CD4-positive, alpha-beta T cell treated with Interleukin-4 for 4 hours (primary cell): ENCODE data around the gene RIPK4.
"Not testable (repeated sequence)": the region's sequence is repeated elsewhere in the genome, so short reads cannot be mapped to it uniquely, and the experiment has no call there.

Experiments used
- DNase-seq: peaks from one replicate; pipeline ENCODE4 v3.0.0-alpha.2; 2020

RIPK4 gene

DNA sequence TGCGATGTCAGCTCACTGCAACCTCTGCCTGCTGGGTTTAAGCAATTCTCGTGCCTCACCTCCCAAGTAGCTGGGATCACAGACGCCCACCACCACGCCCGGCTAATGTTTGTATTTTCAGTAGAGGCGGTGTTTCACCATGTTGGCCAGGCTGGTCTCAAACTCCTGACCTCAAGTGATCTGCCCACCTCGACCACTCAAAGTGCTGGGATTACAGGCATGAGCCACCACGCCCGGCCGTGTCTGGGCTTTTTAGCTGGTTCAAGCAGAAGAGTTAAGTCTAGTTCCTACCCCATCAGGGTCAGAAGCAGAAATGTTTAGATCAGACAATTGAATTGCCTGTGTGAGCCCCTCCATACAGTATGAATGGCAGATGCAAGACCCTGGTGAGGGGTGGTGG lies 27.7 kb upstream of the RIPK4 start:
- DNase-seq = no peak

- no peak for DNase-seq
These were observed 25.9 kb upstream of the RIPK4 start for GRCh38 chr21:41792711-41793110.

GRCh38 chr21:41786509-41786987 lies 19.7 kb upstream of the RIPK4 start:
- DNase-seq = no peak

DNA sequence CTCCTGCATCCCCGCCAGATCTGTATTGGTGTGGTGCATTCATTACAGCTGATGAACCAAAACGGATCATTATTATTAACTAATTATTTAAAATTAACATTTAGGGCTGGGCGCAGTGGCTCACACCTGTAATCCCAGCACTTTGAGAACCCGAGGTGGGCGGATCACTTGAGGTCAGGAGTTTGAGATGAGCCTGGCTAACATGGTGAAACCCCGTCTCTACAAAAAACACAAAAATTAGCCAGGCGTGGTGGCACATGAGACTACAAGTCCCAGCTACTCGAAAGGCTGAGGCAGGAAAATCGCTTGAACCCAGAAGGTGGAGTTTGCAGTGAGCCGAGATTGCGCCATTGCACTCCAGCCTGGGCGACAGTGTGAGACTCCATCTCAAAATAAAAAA lies 18.4 kb upstream of the RIPK4 start:
- not testable (repeated sequence) for DNase-seq

DNA sequence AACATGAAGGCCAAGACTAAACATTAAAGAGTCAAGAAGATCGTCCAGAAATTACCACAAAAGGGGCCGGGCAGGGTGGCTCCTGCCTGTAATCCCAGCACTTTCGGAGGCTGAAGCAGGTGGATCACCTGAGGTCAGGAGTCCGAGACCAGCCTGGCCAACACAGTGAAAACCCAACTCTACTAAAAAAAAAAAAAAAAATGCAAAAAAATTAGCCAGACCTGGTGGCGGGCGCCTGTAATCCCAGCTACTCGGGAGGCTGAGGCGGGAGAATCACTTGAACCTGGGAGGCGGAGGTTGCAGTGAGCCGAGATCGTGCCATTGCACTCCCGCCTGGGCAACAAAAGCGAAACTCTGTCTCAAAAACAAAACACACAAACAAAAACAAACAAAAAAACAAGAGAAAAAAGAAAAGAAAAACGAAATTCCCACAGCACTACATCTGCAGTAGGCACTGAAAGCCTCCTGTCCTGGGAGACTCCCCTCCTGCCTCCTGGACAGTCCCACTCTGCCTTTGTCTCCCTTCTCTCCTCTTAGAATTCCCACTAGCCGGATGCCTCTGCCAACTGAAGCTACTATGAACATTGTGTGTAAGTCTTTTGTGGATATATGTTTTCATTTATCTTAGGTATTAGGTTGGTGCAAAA lies 17.7 kb upstream of the RIPK4 start:
- DNase-seq = no peak

DNA sequence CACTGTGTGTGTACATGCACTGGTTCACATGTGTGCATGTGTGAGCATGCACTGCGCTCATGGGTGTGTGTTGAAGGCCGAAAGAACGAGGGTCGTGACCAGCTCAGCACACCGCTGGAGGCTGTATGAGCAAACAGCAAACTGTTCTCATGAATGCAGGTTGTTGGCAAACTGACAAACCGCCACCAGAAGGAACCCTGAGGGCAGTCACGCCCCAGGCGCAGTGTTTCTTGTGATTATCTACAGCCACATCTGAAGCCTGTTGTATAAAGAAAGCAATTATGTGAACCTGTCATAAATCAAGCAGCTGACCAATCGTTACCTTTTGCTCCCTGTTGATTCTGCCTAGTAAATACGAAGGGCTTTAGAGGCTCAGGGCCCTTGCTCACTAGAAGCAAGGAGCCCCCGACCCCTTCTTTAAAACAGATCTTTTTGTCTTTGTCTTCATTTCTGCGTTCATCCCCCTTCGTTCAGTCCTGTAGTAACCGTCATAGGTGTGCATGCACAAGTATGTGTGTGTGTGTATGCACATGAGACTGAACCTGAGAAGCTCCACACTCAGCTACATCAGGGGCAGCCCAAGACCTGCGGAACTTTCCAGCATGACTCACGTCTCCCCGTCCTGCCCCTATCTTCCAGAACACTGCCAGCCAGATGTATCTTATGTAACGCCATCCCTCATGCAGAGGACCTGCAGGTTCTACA lies 16.8 kb upstream of the RIPK4 start:
- no peak for DNase-seq

DNA sequence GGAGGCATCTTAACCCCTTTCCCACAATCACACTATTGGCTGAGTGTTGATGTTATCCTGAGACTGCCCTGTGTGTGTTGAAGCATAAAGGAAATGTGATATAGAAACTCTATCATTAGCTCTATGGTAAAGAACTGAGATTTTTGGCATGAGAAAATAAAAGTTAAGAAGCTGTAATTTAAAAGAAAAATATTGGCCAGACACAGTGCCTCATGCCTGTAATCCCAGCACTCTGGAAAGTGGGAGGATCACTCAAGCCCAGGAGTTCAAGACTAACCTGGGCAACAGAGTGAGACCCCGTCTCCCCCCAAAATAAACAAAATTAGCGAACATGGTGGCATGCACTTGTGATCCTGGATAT lies 14.2 kb upstream of the RIPK4 start:
- DNase-seq = no peak

DNA sequence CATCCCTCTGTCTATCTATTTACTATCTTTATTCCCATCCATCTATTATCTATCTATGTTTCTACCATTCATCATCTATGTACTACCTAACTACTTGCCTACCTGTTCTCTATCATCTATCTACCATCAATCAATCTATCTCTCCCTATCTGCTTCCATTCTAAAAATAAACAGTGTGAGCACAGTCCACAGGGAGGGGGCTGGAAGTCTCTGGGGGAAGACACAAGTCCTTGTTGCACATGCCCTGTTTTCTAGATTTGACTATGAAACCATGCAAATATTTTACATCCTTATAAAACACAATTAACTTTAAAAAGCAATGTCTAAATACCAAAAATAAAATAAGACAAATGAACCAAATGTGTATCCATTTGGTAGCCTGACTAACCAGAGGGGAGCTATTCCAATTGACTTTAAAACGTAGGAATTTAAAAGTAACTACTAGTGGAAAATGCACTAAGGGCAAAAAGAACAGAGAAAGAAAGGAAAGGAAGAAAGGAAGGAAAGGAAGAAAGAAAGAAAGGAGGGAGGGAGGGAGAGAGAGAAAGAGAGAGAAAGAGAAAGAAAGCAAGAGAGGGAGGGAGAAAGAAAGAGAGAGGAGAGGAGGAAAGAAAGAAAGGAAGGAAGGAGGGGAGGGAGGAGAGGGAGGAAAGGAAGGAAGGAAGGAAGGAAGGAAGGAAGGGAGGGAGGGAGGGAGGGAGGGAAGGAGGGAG lies 13.6 kb upstream of the RIPK4 start:
- DNase-seq = no peak

- DNase-seq = no peak
These were observed 12.8 kb upstream of the RIPK4 start for GRCh38 chr21:41779659-41780058.

- DNase-seq = no peak
These were observed 12.2 kb upstream of the RIPK4 start for GRCh38 chr21:41778930-41779600.

GRCh38 chr21:41777951-41778815 lies 11.3 kb upstream of the RIPK4 start:
- DNase-seq = no peak

DNA sequence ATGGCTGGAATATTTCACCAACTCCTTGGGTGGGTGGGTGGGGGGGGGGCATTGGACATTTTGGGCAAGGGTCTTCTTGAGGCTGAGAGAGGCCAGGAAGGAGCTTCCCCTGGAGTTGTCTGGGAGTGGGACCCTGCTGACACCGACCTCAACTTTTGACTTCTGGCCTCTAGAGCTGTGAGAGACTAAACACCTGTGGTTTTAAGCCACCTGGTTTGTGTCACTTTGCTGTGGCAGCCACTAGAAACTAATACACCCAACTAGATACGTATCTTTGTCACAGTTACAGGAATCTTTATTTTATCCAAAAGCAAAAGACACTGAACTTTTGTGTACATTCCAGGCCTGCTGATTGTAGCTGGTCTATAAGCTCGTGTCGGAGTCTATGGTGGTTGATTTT lies 9.9 kb upstream of the RIPK4 start:
- DNase-seq = no peak

DNA sequence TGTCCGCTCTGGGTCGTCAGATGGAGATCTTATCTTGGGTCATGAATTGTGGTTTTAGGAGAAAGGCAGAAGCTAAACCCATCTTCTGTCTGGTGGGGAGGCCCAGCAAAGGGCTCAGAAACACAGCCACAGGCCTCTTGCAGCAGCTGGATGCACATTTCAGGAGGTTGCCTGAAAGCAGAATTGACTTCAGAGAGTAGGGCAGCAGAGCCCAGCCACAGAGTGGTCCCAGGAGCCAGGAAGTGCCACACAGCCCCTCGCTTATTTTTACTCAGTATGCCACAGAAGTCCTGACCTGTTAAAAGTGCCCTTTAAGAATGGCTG lies 8.3 kb upstream of the RIPK4 start:
- no peak for DNase-seq

DNA sequence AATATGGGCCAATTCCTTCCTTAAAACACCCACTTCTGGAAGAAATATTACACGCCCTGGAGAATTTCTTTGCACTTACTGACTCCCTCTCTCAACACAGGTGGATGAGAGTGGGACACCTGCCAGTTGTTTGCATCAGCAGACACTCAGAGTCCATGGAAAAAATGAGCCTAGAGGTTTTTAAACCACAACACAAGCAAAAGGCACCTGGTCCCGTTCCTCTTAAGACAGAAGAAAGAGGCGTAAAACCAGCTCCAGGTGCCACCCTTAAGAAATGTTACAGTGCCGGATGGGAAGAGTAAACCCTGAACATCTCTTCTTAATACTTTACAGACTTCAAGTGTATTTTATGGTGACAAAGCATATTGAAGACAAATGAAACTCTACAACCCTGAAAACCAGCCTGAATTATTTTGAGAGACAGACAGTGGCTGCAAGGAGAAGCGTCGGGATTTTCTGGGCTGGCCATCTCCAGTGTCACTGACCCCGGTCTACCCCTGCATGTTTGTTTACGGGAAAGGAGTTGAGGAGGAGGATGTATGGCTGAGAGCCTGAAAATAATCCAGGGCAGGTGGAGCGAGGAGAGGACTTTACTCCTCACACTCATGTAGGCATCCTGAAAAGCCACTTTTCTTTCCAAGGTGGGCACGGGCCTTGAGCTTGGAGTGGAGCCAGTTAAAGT lies 7.8 kb upstream of the RIPK4 start:
- no peak for DNase-seq

- no peak for DNase-seq
These were observed 5.7 kb upstream of the RIPK4 start for GRCh38 chr21:41772351-41773080.

- no peak for DNase-seq
These were observed 4.7 kb upstream of the RIPK4 start for GRCh38 chr21:41771625-41771945.

DNA sequence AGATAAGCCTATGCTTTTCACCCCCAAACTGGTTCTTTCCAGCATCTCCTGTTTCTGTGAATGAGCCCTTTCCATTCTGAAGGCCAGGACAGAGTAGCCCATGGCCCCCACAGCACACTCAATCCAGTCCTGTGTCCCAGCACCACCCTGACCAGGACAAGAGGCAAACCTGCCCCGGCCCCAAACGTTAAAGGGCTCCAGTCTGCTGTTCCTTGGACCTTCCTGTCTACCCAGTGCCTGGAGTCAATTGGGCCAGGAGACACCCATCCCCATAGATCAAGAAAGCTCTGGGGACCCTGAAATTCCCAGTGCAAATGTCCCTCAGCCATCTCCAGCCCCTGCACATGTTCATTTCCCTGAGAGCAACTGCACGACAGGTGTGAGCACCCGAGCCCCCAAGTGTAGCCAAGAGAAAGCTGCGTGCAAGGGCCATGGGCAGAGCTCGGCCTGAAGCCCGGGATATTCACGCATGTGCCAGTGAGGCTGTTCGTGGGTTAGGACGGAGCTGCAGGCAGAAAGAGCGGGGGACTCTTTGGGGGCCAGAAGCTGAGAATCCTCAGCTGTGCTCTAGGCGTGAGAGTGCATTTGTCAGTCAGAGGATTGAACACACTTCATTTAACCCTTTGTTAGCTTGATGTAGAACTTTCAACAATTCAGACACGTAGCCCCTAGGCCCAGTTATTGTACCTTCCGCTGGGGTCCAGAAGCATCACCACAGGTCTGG lies 4.2 kb upstream of the RIPK4 start:
- DNase-seq = no peak

DNA sequence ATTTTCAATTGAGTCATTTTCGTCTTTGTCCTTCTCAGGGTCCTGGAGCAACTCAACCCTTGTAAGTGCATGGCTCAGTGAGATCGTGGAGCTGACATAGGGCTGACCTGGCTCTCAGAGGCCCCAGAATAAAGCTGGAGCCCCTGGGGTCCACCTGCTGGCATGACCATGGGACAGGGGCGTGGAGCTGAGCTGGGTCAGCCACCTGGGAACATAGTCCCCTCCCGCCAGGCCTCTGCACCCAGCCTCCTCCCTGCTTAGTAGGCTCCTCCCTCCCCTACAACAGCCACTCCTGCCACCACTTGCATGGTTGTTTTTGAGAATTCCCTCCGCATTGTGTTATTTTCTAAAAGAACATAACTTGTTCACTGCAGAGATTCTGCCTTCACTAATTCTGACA lies 3.1 kb upstream of the RIPK4 start:
- DNase-seq = no peak

GRCh38 chr21:41769521-41769920 lies 2.7 kb upstream of the RIPK4 start:
- DNase-seq = no peak

GRCh38 chr21:41769111-41769510 lies 2.3 kb upstream of the RIPK4 start:
- no peak for DNase-seq
